H9 (cell line): ENCODE data around the gene OR52E6. TPM values are rescaled to one million over a fixed set of nuclear protein-coding genes. Genes with fewer than 3 reads are reported as not detected.

Source experiments
- DNase-seq: peaks from one replicate; pipeline ENCODE4 v3.0.0-alpha.2; 2017
- H2AFZ ChIP-seq: one replicate; pipeline ENCODE4 v1.6.1; 2013; ENCODE audit warnings: mild to moderate bottlenecking, low read length, control low read depth, moderate library complexity
- H2AK5ac ChIP-seq: 2 replicates; pipeline ENCODE4 v1.6.1; 2013; ENCODE audit warnings: low read length, control low read depth, mixed read lengths; ENCODE audit not compliant: insufficient read length
- H2BK120ac ChIP-seq: one replicate; pipeline ENCODE4 v1.6.1; 2013; ENCODE audit warnings: low read depth, mild to moderate bottlenecking, low read length, control low read depth, inconsistent platforms; ENCODE audit not compliant: poor library complexity, severe bottlenecking
- H2BK12ac ChIP-seq: 2 replicates; pipeline ENCODE4 v1.6.1; 2013; ENCODE audit warnings: low read length, control low read depth, mixed read lengths, low read depth; ENCODE audit not compliant: insufficient read length
- H2BK15ac ChIP-seq: 2 replicates; pipeline ENCODE4 v1.6.1; 2013; ENCODE audit warnings: low read depth, low read length, control low read depth
- H2BK20ac ChIP-seq: one replicate; pipeline ENCODE4 v1.6.1; 2013; ENCODE audit warnings: low read depth, mild to moderate bottlenecking, low read length, control low read depth, inconsistent platforms; ENCODE audit not compliant: poor library complexity, severe bottlenecking
- H2BK5ac ChIP-seq: 2 replicates; pipeline ENCODE4 v1.6.1; 2013; ENCODE audit warnings: low read length, control low read depth, mixed read lengths; ENCODE audit not compliant: insufficient read length
- H3K14ac ChIP-seq: 2 replicates; pipeline ENCODE4 v1.6.1; 2013; ENCODE audit warnings: low read length, control low read depth; ENCODE audit not compliant: insufficient read depth
- H3K18ac ChIP-seq: 2 replicates; pipeline ENCODE4 v1.6.1; 2013; ENCODE audit warnings: low read depth, mild to moderate bottlenecking, mixed read lengths, low read length, control low read depth; ENCODE audit not compliant: insufficient read length
- H3K23ac ChIP-seq: 2 replicates; pipeline ENCODE4 v1.6.1; 2013; ENCODE audit warnings: low read length, control low read depth, mixed read lengths, low read depth; ENCODE audit not compliant: insufficient read length
- H3K23me2 ChIP-seq: 2 replicates; pipeline ENCODE4 v1.6.1; 2013; ENCODE audit warnings: low read depth, mild to moderate bottlenecking, mixed read lengths, low read length, control low read depth; ENCODE audit not compliant: insufficient read length, poor library complexity, severe bottlenecking
- H3K27ac ChIP-seq: 2 replicates; pipeline ENCODE4 v1.5.1; 2013; ENCODE audit warnings: low read length, control low read depth, mixed read lengths, low read depth; ENCODE audit not compliant: insufficient read length
- H3K27me3 ChIP-seq: 2 replicates; pipeline ENCODE4 v1.6.1; 2013; ENCODE audit warnings: low read length, control low read depth, inconsistent platforms; ENCODE audit not compliant: insufficient read depth
- H3K4ac ChIP-seq: 2 replicates; pipeline ENCODE4 v1.6.1; 2013; ENCODE audit warnings: low read depth, mild to moderate bottlenecking, control low read depth, inconsistent platforms, low read length, moderate library complexity
- H3K4me1 ChIP-seq: 2 replicates; pipeline ENCODE4 v1.6.1; 2013; ENCODE audit warnings: low read length, control low read depth, inconsistent platforms; ENCODE audit not compliant: insufficient read depth
- H3K4me2 ChIP-seq: 2 replicates; pipeline ENCODE4 v1.6.1; 2013; ENCODE audit warnings: low read length, control low read depth, mixed read lengths; ENCODE audit not compliant: insufficient read length, insufficient read depth
- H3K56ac ChIP-seq: 2 replicates; pipeline ENCODE4 v1.6.1; 2013; ENCODE audit warnings: low read depth, mild to moderate bottlenecking, mixed read lengths, low read length, control low read depth; ENCODE audit not compliant: insufficient read length
- H3K79me1 ChIP-seq: 2 replicates; pipeline ENCODE4 v1.6.1; 2013; ENCODE audit warnings: low read depth, mild to moderate bottlenecking, moderate library complexity, low read length, control low read depth, inconsistent platforms; ENCODE audit not compliant: insufficient read depth, poor library complexity, severe bottlenecking
- H3K79me2 ChIP-seq: 2 replicates; pipeline ENCODE4 v1.6.1; 2013; ENCODE audit warnings: low read length, control low read depth, inconsistent platforms; ENCODE audit not compliant: insufficient read depth
- H3K9ac ChIP-seq: 2 replicates; pipeline ENCODE4 v1.6.1; 2013; ENCODE audit warnings: low read length, control low read depth, mixed read lengths; ENCODE audit not compliant: insufficient read length; ENCODE audit errors: extremely low read depth
- H3K9me3 ChIP-seq: one replicate; pipeline ENCODE4 v1.6.1; 2013; ENCODE audit warnings: low read depth, low read length, inconsistent platforms; ENCODE audit not compliant: control insufficient read depth
- H3T11ph ChIP-seq: one replicate; pipeline ENCODE4 v1.6.1; 2013; ENCODE audit warnings: mild to moderate bottlenecking, low read length, control low read depth, inconsistent platforms
- H4K20me1 ChIP-seq: one replicate; pipeline ENCODE4 v1.6.1; 2013; ENCODE audit not compliant: control insufficient read depth, insufficient read length, insufficient read depth
- H4K5ac ChIP-seq: 2 replicates; pipeline ENCODE4 v1.6.1; 2013; ENCODE audit warnings: low read depth, mild to moderate bottlenecking, mixed read lengths, low read length, control low read depth; ENCODE audit not compliant: insufficient read length
- H4K8ac ChIP-seq: replicated peaks from 2 replicates; pipeline ENCODE4 v1.6.1; 2013; ENCODE audit warnings: low read length, control low read depth, mixed read lengths, low read depth; ENCODE audit not compliant: insufficient read length
- H4K91ac ChIP-seq: 2 replicates; pipeline ENCODE4 v1.6.1; 2013; ENCODE audit warnings: low read depth, mild to moderate bottlenecking, moderate library complexity, mixed read lengths, low read length, control low read depth; ENCODE audit not compliant: insufficient read length
- H3K27ac Mint-ChIP-seq, 3 experiments: 2 replicates in 2 of 3; 3 replicates in 1 of 3; pipeline ENCODE4 v1.8.0; 2020 to 2021; ENCODE audit warnings: mixed read lengths in 3 of 3, mild to moderate bottlenecking in 1 of 3, moderate library complexity in 1 of 3
- H3K27me3 Mint-ChIP-seq: 2 replicates; pipeline ENCODE4 v1.8.0; 2021; ENCODE audit warnings: low read depth, mild to moderate bottlenecking, moderate library complexity, mixed read lengths
- H3K36me3 Mint-ChIP-seq, 3 experiments: 2 replicates in 2 of 3; 3 replicates in 1 of 3; pipeline ENCODE4 v1.8.0; 2020 to 2021; ENCODE audit warnings: low read depth in 3 of 3, mixed read lengths in 3 of 3; ENCODE audit not compliant: insufficient read depth in 1 of 3
- H3K4me1 Mint-ChIP-seq, 2 experiments: 2 replicates each; pipeline ENCODE4 v1.8.0; 2020; ENCODE audit warnings: mixed read lengths in 2 of 2
- H3K4me3 Mint-ChIP-seq, 2 experiments: 2 replicates in 1 of 2; 3 replicates in 1 of 2; pipeline ENCODE4 v1.8.0; 2020 to 2021; ENCODE audit warnings: mild to moderate bottlenecking in 2 of 2, mixed read lengths in 2 of 2, moderate library complexity in 1 of 2
- H3K9me3 Mint-ChIP-seq, 2 experiments: 2 replicates in 1 of 2; 3 replicates in 1 of 2; pipeline ENCODE4 v1.8.0; 2020; ENCODE audit warnings: mild to moderate bottlenecking in 2 of 2, mixed read lengths in 2 of 2, moderate library complexity in 1 of 2
- WGBS: extraction: QIAGEN DNeasy Blood & Tissue Kit; methylation state at CpG from one replicate; pipeline ENCODE4 v1.1.7; 2013; ENCODE audit warnings: missing lambda C conversion rate, low lambda C conversion rate, mixed read lengths; ENCODE audit not compliant: insufficient read length; ENCODE audit errors: extremely low coverage; 5-methylcytosine and 5-hydroxymethylcytosine counted together
- total RNA-seq: library from RNA; stranded (reverse); gene quantifications from 2 replicates; pipeline ENCODE4 v1.2.1, GENCODE V29; 2021
- TF ChIP-seq, protein P1 (sequence below): fragments of 200-600 bp; sonication (generic); conservative IDR thresholded peaks from 3 replicates; pipeline ENCODE4 v1.8.0; 2021; ENCODE audit warnings: antibody characterized with exemption, mild to moderate bottlenecking

The OR52E6 gene
- total RNA-seq, 1 experiment from 2014 or later: not detected

DNA sequence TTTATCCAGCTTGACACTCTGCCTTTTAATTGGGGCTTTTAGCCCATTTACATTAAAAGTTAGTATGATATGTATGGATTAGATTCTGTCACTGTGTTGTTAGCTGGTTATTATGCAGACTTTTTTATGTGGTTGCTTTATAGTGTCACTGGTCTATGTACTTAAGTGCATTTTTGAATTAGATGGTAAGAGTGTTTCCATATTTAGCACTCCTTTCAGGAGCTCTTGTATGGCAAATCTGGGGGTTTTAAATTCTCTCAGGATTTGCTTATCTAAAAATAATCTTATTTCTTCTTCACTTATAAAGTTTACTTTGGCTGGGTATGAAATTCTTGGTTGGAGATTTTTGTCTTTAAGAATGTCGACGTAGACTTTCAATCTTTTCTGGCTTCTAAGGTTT, 4.0 kb downstream of the OR52E6 start:
- Histone ChIP-seq H2BK120ac (no peak overlapping the region), H3K14ac (no peak overlapping the region), H3K79me2 (no peaks in the 10 kb centered on the region), H3K56ac (no peak overlapping the region), H2BK20ac (no peak overlapping the region), H3K18ac (no peak overlapping the region), H3K9ac (no peak overlapping the region), H4K91ac (no peak overlapping the region), H3K23me2 (no peaks in the 10 kb centered on the region), H3K9me3 (no peaks in the 10 kb centered on the region), H3K4me2 (no peak overlapping the region), H3K4me1 (no peaks in the 10 kb centered on the region), H4K5ac (no peak overlapping the region), H4K8ac (no peak overlapping the region), H3K27me3 (no peaks in the 10 kb centered on the region), H3K79me1 (no peaks in the 10 kb centered on the region), H3K23ac (no peak overlapping the region), H3K27ac (no peak overlapping the region), H2AFZ (no peak overlapping the region), H2BK15ac (no peak overlapping the region), H2BK5ac (no peak overlapping the region), H2AK5ac (no peak overlapping the region), H3T11ph (no peak overlapping the region), H3K4ac (no peak overlapping the region), H2BK12ac (no peak overlapping the region), H4K20me1 (no peaks in the 10 kb centered on the region)
- peaks cover 3 to 9% of the 10 kb centered on the region in 2 experiments for H3K4me1 Mint-ChIP-seq
- H3K36me3 Mint-ChIP-seq: no peaks in the 10 kb centered on the region
- TF ChIP-seq, protein P1, sequence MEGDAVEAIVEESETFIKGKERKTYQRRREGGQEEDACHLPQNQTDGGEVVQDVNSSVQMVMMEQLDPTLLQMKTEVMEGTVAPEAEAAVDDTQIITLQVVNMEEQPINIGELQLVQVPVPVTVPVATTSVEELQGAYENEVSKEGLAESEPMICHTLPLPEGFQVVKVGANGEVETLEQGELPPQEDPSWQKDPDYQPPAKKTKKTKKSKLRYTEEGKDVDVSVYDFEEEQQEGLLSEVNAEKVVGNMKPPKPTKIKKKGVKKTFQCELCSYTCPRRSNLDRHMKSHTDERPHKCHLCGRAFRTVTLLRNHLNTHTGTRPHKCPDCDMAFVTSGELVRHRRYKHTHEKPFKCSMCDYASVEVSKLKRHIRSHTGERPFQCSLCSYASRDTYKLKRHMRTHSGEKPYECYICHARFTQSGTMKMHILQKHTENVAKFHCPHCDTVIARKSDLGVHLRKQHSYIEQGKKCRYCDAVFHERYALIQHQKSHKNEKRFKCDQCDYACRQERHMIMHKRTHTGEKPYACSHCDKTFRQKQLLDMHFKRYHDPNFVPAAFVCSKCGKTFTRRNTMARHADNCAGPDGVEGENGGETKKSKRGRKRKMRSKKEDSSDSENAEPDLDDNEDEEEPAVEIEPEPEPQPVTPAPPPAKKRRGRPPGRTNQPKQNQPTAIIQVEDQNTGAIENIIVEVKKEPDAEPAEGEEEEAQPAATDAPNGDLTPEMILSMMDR: no peak
- H3K4me3 Mint-ChIP-seq: no peak overlapping the region
- no peaks in the 10 kb centered on the region; a peak in 1 of 5 replicates for H3K9me3 Mint-ChIP-seq
- no CpG with 5 or more reads among the region's 2 CpGs for WGBS
- DNase-seq: no peak
- no peak overlapping the region for H3K27ac Mint-ChIP-seq
- H3K27me3 Mint-ChIP-seq: no peaks in the 10 kb centered on the region; the same call in 1 of the 2 replicates
